ENCODE results near the gene SLC22A12.

The SLC22A12 gene

GRCh38 chr11:64563966-64564365 is 27.1 kb upstream of the SLC22A12 start:
- DNase-seq, result no peak

- no peak for DNase-seq
Measured at GRCh38 chr11:64564419-64564818, 26.6 kb upstream of the SLC22A12 start.

GRCh38 chr11:64564947-64565889 is 25.8 kb upstream of the SLC22A12 start:
- DNase-seq, result no peak

- peak in 1 of 2 experiments; percentile 7 for DNase-seq
Measured at GRCh38 chr11:64566042-64566914, 24.7 kb upstream of the SLC22A12 start.

GRCh38 chr11:64566915-64567891 is 23.8 kb upstream of the SLC22A12 start:
- DNase-seq, result no peak

GRCh38 chr11:64568041-64568571 is 22.9 kb upstream of the SLC22A12 start:
- no peak for DNase-seq

- no peak for DNase-seq
Measured at GRCh38 chr11:64568584-64569140, 22.4 kb upstream of the SLC22A12 start.

GRCh38 chr11:64569300-64569970 is 21.6 kb upstream of the SLC22A12 start:
- no peak for DNase-seq

- no peak for DNase-seq
Measured at GRCh38 chr11:64570341-64570740, 20.7 kb upstream of the SLC22A12 start.

GRCh38 chr11:64571050-64571409 is 20.0 kb upstream of the SLC22A12 start:
- DNase-seq, result no peak

- DNase-seq, result no peak
Measured at GRCh38 chr11:64571410-64572091, 19.5 kb upstream of the SLC22A12 start.

GRCh38 chr11:64572143-64572542 is 18.9 kb upstream of the SLC22A12 start:
- DNase-seq, result no peak

GRCh38 chr11:64577202-64577601 is 13.8 kb upstream of the SLC22A12 start:
- DNase-seq, result no peak

- no peak for DNase-seq
Measured at GRCh38 chr11:64580412-64580811, 10.6 kb upstream of the SLC22A12 start.

GRCh38 chr11:64581057-64581523 is 9.9 kb upstream of the SLC22A12 start:
- no peak for DNase-seq

GRCh38 chr11:64582885-64583284 is 8.1 kb upstream of the SLC22A12 start:
- no peak for DNase-seq

GRCh38 chr11:64583296-64584262 is 7.4 kb upstream of the SLC22A12 start:
- DNase-seq, result no peak

- DNase-seq, result no peak
Measured at GRCh38 chr11:64585150-64585549, 5.9 kb upstream of the SLC22A12 start.

GRCh38 chr11:64586366-64586765 is 4.7 kb upstream of the SLC22A12 start:
- DNase-seq, result no peak
